HG03175 (cell line): Measurements from ENCODE around the gene FBXW8.

Experiments
- ATAC-seq: cut with Tn5 transposase; IDR thresholded peaks from one replicate; pipeline ENCODE4 v1.9.1; 2021; ENCODE audit warnings: mild to moderate bottlenecking, moderate library complexity; ENCODE audit not compliant: unreplicated experiment

FBXW8 gene

GRCh38 chr12:117036046-117036445 is 125.3 kb downstream of the FBXW8 start:
- no peak for ATAC-seq

- no peak for ATAC-seq
Measured at GRCh38 chr12:117036547-117036946, 125.8 kb downstream of the FBXW8 start.

- no peak for ATAC-seq
Measured at GRCh38 chr12:117037289-117038022, 126.7 kb downstream of the FBXW8 start.

- ATAC-seq: no peak
Measured at GRCh38 chr12:117038023-117038680, 127.4 kb downstream of the FBXW8 start.

GRCh38 chr12:117038919-117039318 is 128.2 kb downstream of the FBXW8 start:
- no peak for ATAC-seq

GRCh38 chr12:117039891-117040309 is 129.2 kb downstream of the FBXW8 start:
- no peak for ATAC-seq

GRCh38 chr12:117040496-117040895 is 129.7 kb downstream of the FBXW8 start:
- ATAC-seq: no peak

- ATAC-seq: no peak
Measured at GRCh38 chr12:117041798-117042170, 131.0 kb downstream of the FBXW8 start.

GRCh38 chr12:117042171-117042842 is 131.6 kb downstream of the FBXW8 start:
- no peak for ATAC-seq

GRCh38 chr12:117042862-117043261 is 132.1 kb downstream of the FBXW8 start:
- ATAC-seq: no peak

- no peak for ATAC-seq
Measured at GRCh38 chr12:117044311-117044710, 133.6 kb downstream of the FBXW8 start.

GRCh38 chr12:117044790-117045159 is 134.0 kb downstream of the FBXW8 start:
- no peak for ATAC-seq

- no peak for ATAC-seq
Measured at GRCh38 chr12:117045160-117046010, 134.6 kb downstream of the FBXW8 start.

GRCh38 chr12:117046011-117046369 is 135.2 kb downstream of the FBXW8 start:
- ATAC-seq: no peak

GRCh38 chr12:117046425-117046824 is 135.7 kb downstream of the FBXW8 start:
- ATAC-seq: no peak

- no peak for ATAC-seq
Measured at GRCh38 chr12:117046861-117047530, 136.2 kb downstream of the FBXW8 start.

- ATAC-seq: no peak
Measured at GRCh38 chr12:117047810-117048584, 137.2 kb downstream of the FBXW8 start.

GRCh38 chr12:117048585-117048904 is 137.8 kb downstream of the FBXW8 start:
- ATAC-seq: no peak

GRCh38 chr12:117049295-117049694 is 138.5 kb downstream of the FBXW8 start:
- no peak for ATAC-seq

GRCh38 chr12:117050060-117050459 is 139.3 kb downstream of the FBXW8 start:
- ATAC-seq: no peak
